HEK293 (cell line): ENCODE measurements around the gene HSD17B14.

Experiments used
- CTCF ChIA-PET: fragments of 350-600 bp; formaldehyde crosslinking; extraction: SDS; loops from one replicate; lab custom pipeline; 2021; ENCODE audit warnings: antibody characterized with exemption; lab: Yijun Ruan, JAX
- POLR2A ChIA-PET: fragments of 300-600 bp; formaldehyde crosslinking; extraction: SDS; loops from one replicate; lab custom pipeline; 2020; ENCODE audit warnings: antibody characterized with exemption, inconsistent platforms; lab: Yijun Ruan, JAX
- H3K27ac ChIP-seq: fragments of 200-500 bp; sonication (Bioruptor generic); 2 replicates; pipeline ENCODE4 v1.5.1; 2014; ENCODE audit warnings: low read depth, low read length, control low read depth, inconsistent platforms; ENCODE audit errors: extremely low read depth
- H3K36me3 ChIP-seq, 2 experiments: fragments of 200-500 bp in 1 of 2; sonication (Bioruptor generic) in 1 of 2; 1 replicate in 1 of 2; 2 replicates in 1 of 2; pipeline ENCODE4 v1.5.1; 2014 to 2017; ENCODE audit warnings: inconsistent platforms in 2 of 2, low read length in 2 of 2; ENCODE audit not compliant: control insufficient read depth in 2 of 2, insufficient read depth in 1 of 2
- H3K4me1 ChIP-seq: fragments of 200-500 bp; sonication (Bioruptor generic); 2 replicates; pipeline ENCODE4 v1.5.1; 2014; ENCODE audit warnings: mild to moderate bottlenecking, low read length, inconsistent platforms; ENCODE audit not compliant: control insufficient read depth, insufficient read depth
- H3K4me3 ChIP-seq: 2 replicates; pipeline ENCODE4 v1.5.1; 2011; ENCODE audit warnings: low read depth, mild to moderate bottlenecking, control low read depth, low read length, moderate library complexity
- H3K9me3 ChIP-seq: fragments of 200-500 bp; sonication (Bioruptor generic); 2 replicates; pipeline ENCODE4 v1.5.1; 2014; ENCODE audit warnings: low read depth, low read length, inconsistent platforms; ENCODE audit not compliant: control insufficient read depth, insufficient read depth
- KLF10 ChIP-seq: fragments of 450-650 bp; IDR thresholded peaks from 2 replicates; pipeline ENCODE4 v1.5.1; 2018; ENCODE audit warnings: missing biosample characterization, mild to moderate bottlenecking, missing genetic modification characterization
- KLF7 ChIP-seq: fragments of 450-650 bp; formaldehyde crosslinking; IDR thresholded peaks from 2 replicates; pipeline ENCODE4 v1.5.1; 2016; ENCODE audit warnings: missing biosample characterization, missing genetic modification characterization, borderline replicate concordance
- KLF9 ChIP-seq: fragments of 450-650 bp; formaldehyde crosslinking; IDR thresholded peaks from 2 replicates; pipeline ENCODE4 v1.5.1; 2016; ENCODE audit warnings: missing biosample characterization, missing genetic modification characterization, low read depth
- MEIS1 ChIP-seq: sonication (generic); formaldehyde crosslinking; IDR thresholded peaks from 2 replicates; pipeline ENCODE4 v1.8.1; 2022; ENCODE audit warnings: missing genetic modification reagents, mild to moderate bottlenecking, borderline replicate concordance
- PRDM6 ChIP-seq: fragments of 450-650 bp; formaldehyde crosslinking; IDR thresholded peaks from 2 replicates; pipeline ENCODE4 v1.5.1; 2017; ENCODE audit warnings: missing biosample characterization, missing genetic modification characterization
- TCF7L2 ChIP-seq: IDR thresholded peaks from 2 replicates; pipeline ENCODE4 v1.6.1; 2011; ENCODE audit warnings: low read depth, mild to moderate bottlenecking, inconsistent platforms, low read length, moderate library complexity, borderline replicate concordance
- ZFP69B ChIP-seq: fragments of 450-650 bp; formaldehyde crosslinking; IDR thresholded peaks from 2 replicates; pipeline ENCODE4 v1.5.1; 2016; ENCODE audit warnings: missing biosample characterization, missing genetic modification characterization
- ZNF10 ChIP-seq: fragments of 450-650 bp; formaldehyde crosslinking; IDR thresholded peaks from 2 replicates; pipeline ENCODE4 v1.5.1; 2017; ENCODE audit warnings: missing biosample characterization, missing genetic modification characterization
- ZNF214 ChIP-seq: fragments of 450-650 bp; formaldehyde crosslinking; IDR thresholded peaks from 2 replicates; pipeline ENCODE4 v1.5.1; 2017; ENCODE audit warnings: missing biosample characterization, mild to moderate bottlenecking, missing genetic modification characterization, borderline replicate concordance
- ZNF266 ChIP-seq: fragments of 450-650 bp; formaldehyde crosslinking; IDR thresholded peaks from 2 replicates; pipeline ENCODE4 v1.5.1; 2016; ENCODE audit warnings: missing biosample characterization, missing genetic modification characterization, low read depth
- ZNF292 ChIP-seq: fragments of 450-650 bp; formaldehyde crosslinking; IDR thresholded peaks from 2 replicates; pipeline ENCODE4 v1.5.1; 2016; ENCODE audit warnings: low read depth, missing biosample characterization, missing genetic modification characterization, borderline replicate concordance
- ZNF350 ChIP-seq: fragments of 450-650 bp; formaldehyde crosslinking; IDR thresholded peaks from 2 replicates; pipeline ENCODE4 v1.5.0; 2017; ENCODE audit warnings: missing biosample characterization, mild to moderate bottlenecking, missing genetic modification characterization
- ZNF426 ChIP-seq: fragments of 450-650 bp; formaldehyde crosslinking; IDR thresholded peaks from 2 replicates; pipeline ENCODE4 v1.5.1; 2017; ENCODE audit warnings: missing biosample characterization, missing genetic modification characterization, mild to moderate bottlenecking, inconsistent platforms, moderate library complexity
- ZNF544 ChIP-seq: fragments of 450-650 bp; formaldehyde crosslinking; IDR thresholded peaks from 2 replicates; pipeline ENCODE4 v1.5.0; 2017; ENCODE audit warnings: missing biosample characterization, missing genetic modification characterization
- ZNF571 ChIP-seq: fragments of 450-650 bp; formaldehyde crosslinking; IDR thresholded peaks from 2 replicates; pipeline ENCODE4 v1.5.0; 2017; ENCODE audit warnings: missing biosample characterization, missing genetic modification characterization
- ZNF692 ChIP-seq: fragments of 450-650 bp; formaldehyde crosslinking; IDR thresholded peaks from 2 replicates; pipeline ENCODE4 v1.5.1; 2016; ENCODE audit warnings: missing biosample characterization, missing genetic modification characterization
- ZNF843 ChIP-seq: fragments of 450-650 bp; formaldehyde crosslinking; IDR thresholded peaks from 2 replicates; pipeline ENCODE4 v1.5.1; 2016; ENCODE audit warnings: missing biosample characterization, missing genetic modification characterization

The HSD17B14 gene

GRCh38 chr19:48833977-48834376 lies 2.3 kb downstream of the HSD17B14 start:
- H3K27ac ChIP-seq: no peak overlapping the region
- ChIA-PET POLR2A (no interaction called here), CTCF (interaction anchor here (0.6 to 4.7 kb wide), 5 partner anchors 8 to 572 kb away, joined by 3 to 29 read pairs (median 4); no protein-coding TSS in a partner anchor)
- no peak overlapping the region for H3K4me3 ChIP-seq
- no peaks in the 10 kb centered on the region for H3K9me3 ChIP-seq
- TF ChIP-seq KLF9 (tag by site-specific recombination) (no peak), ZNF843 (tag by site-specific recombination) (no peak), MEIS1 (CRISPR knock-in tag) (no peak), ZNF292 (tag by site-specific recombination) (no peak), ZNF571 (tag by site-specific recombination) (no peak), KLF10 (no peak), ZFP69B (tag by site-specific recombination) (no peak), TCF7L2 (no peak)
- no peaks in the 10 kb centered on the region; the same call in none of the 2 replicates for H3K4me1 ChIP-seq
- H3K36me3 ChIP-seq: no peaks in the 10 kb centered on the region

DNA sequence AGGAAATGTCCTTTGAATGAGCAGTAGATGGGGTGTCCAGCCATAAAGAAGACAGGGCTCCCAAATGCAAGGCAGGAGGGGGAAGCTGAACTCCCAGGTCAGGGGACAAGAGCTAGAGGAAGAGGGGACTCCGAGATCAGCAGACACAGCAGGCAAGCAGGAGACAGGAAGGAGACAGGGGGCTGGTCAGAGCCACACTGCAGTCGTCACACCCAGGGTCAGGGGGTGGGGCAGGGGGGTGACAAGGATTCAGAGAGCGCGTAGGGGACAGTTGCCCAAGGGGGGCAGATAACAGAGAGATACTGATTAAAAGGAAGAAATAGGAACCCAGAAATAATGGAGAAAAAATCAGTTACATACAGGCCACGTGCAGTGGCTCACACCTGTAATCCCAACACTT lies 3.2 kb downstream of the HSD17B14 start:
- no peaks in the 10 kb centered on the region for H3K36me3 ChIP-seq
- no peak overlapping the region for H3K27ac ChIP-seq
- H3K9me3 ChIP-seq: no peaks in the 10 kb centered on the region
- no peaks in the 10 kb centered on the region; the same call in none of the 2 replicates for H3K4me1 ChIP-seq
- TF ChIP-seq ZNF266 (tag by site-specific recombination): no peak
- TF ChIP-seq PRDM6 (tag by site-specific recombination): no peak
- TF ChIP-seq ZNF350 (tag by site-specific recombination): no peak
- TF ChIP-seq KLF7 (tag by site-specific recombination): no peak
- no peak for TF ChIP-seq ZNF544 (tag by site-specific recombination)
- no peak for TF ChIP-seq ZNF214 (tag by site-specific recombination)
- no peak overlapping the region for H3K4me3 ChIP-seq
- ChIA-PET CTCF (interaction anchor here (0.6 to 4.7 kb wide), 6 partner anchors 9 to 45 kb away, joined by 4 to 29 read pairs (median 4); no protein-coding TSS in a partner anchor), POLR2A (no interaction called here)

DNA sequence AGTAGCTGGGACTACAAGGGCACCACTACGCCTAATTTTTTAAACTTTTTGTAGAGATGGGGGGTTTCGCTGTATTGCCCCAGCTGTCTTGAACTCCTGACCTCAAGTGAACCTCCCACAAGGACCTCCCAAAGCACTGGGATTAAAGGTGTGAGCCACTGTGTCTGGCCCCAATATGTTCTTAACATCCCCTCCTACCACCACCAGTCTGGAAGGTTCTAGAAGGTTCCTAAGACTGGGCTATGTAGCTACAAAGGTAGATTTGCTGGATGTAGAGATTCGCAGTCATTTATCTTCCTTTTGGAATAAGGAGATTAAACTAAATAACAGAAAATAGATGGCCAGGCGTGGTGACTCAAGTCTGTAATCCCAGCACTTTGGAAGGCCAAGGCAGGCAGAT lies 5.3 kb downstream of the HSD17B14 start:
- Histone ChIP-seq H3K4me1 (no peaks in the 10 kb centered on the region; the same call in 1 of the 2 replicates), H3K36me3 (no peaks in the 10 kb centered on the region), H3K27ac (no peak overlapping the region), H3K4me3 (no peak overlapping the region), H3K9me3 (no peaks in the 10 kb centered on the region)
- ChIA-PET CTCF (interaction anchor here (0.6 to 5.7 kb wide), 11 partner anchors 11 to 527 kb away, joined by 3 to 29 read pairs (median 5); partner anchors contain the start of genes GYS1, IZUMO1 and RUVBL2), POLR2A (no interaction called here)
- no peak for TF ChIP-seq ZNF692
- TF ChIP-seq ZNF10: no peak
- no peak for TF ChIP-seq ZNF426 (tag by site-specific recombination)
